ENCODE measurements around the gene STEAP1B.

The STEAP1B gene

DNA sequence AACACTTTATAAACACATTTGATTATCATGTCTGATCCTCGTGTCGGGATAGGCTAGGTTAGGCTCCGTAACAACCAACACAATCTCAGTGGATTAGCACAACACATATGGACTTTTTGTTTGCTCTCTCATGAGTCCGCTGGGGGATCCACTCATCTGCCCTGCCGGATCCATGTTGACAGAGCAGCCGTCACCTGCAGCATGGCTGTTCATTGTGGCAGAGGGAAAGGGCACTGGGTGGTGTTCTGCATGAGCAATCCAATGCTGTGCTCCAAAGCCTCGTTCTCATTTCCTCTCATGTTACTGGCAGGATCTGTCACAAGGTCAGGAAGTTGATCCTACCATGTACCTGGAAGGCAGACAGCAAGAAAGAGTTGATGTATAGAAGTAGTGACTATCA is 80.5 kb downstream of the STEAP1B start:
- TF ChIP-seq POLR2AphosphoS5 (IDR thresholded peaks at IDR 0.05; ENCODE audit: borderline replicate concordance, low read depth, low read length) (no peak), FOXP2 (optimal IDR thresholded peaks at IDR 0.05; ENCODE audit: control extremely low read depth, extremely low read length, insufficient read depth) (no peak), EZH2 (IDR thresholded peaks at IDR 0.05) (no peak)
- no peak overlapping the region for H3K9ac ChIP-seq (ENCODE audit: insufficient read length)
- no peak overlapping the region for H3K27ac ChIP-seq
- no peak overlapping the region for H3K4me3 ChIP-seq
- no peak for DNase-seq (ENCODE audit: low read depth, low spot score)
- no peaks in the 10 kb centered on the region for H3K36me3 ChIP-seq (ENCODE audit: insufficient read depth, low read length)
- no peaks in the 10 kb centered on the region for H3K9me3 ChIP-seq (ENCODE audit: low read depth, low read length)

DNA sequence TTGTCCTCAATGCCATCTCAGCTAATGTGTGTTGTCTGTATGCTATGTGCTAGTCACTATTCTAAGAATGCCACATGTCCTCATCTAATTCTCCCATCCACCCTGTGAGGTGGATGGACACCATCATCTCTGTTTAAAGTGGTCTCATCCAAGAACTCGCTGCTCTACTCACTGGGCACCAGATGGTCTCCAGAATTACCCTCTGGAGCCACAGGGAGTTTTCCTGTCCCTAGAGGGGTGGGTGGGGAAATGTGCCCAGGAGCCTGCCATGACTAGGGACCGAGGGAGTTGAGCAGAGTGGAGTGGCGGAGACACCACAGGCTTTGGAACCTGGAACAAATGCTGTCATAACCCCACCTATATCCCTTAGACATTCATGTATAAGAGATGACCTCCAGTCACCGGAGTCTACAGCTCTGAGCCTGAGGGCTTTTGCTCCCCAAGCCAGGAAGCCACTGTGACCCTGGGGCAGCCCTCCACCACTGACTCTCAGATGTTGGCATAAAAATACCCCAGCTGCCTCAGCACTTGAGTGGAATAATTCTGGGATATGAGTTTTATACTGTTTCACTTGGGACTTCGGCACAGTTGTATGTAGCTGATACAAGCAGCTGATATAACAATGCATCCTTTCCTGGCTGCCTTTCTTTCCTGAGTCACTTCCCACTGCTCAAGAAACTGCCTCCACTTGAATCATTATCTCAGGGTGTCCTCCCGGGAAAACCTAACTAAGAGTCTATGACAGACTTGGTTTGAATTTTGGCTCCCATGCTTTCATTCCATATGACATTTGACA is 81.5 kb downstream of the STEAP1B start:
- no peak for DNase-seq (ENCODE audit: low read depth, low spot score)
- Histone ChIP-seq H3K27ac (no peak overlapping the region), H3K36me3 (ENCODE audit: insufficient read depth, low read length) (no peaks in the 10 kb centered on the region), H3K4me3 (no peak overlapping the region), H3K9ac (ENCODE audit: insufficient read length) (no peak overlapping the region), H3K9me3 (ENCODE audit: low read depth, low read length) (no peaks in the 10 kb centered on the region)
- TF ChIP-seq EZH2 (IDR thresholded peaks at IDR 0.05) (no peak), FOXP2 (optimal IDR thresholded peaks at IDR 0.05; ENCODE audit: control extremely low read depth, extremely low read length, insufficient read depth) (no peak), POLR2AphosphoS5 (IDR thresholded peaks at IDR 0.05; ENCODE audit: borderline replicate concordance, low read depth, low read length) (no peak)

DNA sequence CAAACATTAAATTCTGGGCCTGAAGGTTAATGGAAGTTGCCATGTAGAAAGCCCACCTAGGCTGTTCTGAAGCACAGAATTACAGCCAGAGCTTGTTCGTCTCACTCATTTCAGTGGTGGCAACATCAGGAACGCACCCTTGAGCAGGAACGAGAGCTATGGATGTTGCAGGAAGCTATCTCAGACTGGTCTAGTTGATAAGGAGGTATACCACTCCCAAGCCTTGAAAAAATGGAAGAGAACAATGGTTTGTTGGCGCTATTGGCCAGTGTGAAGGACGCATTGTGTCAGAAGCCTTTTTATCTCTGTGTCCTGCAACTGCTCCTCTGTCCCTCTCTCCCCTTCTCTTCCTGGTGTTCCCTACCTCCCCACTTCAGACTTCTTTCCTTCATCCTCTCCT is 82.1 kb downstream of the STEAP1B start:
- TF ChIP-seq POLR2AphosphoS5 (IDR thresholded peaks at IDR 0.05; ENCODE audit: borderline replicate concordance, low read depth, low read length) (no peak), EZH2 (IDR thresholded peaks at IDR 0.05) (no peak), FOXP2 (optimal IDR thresholded peaks at IDR 0.05; ENCODE audit: control extremely low read depth, extremely low read length, insufficient read depth) (no peak)
- no peak for DNase-seq (ENCODE audit: low read depth, low spot score)
- Histone ChIP-seq H3K4me3 (no peak overlapping the region), H3K27ac (no peak overlapping the region), H3K9ac (ENCODE audit: insufficient read length) (no peak overlapping the region), H3K9me3 (ENCODE audit: low read depth, low read length) (no peaks in the 10 kb centered on the region), H3K36me3 (ENCODE audit: insufficient read depth, low read length) (no peaks in the 10 kb centered on the region)

DNA sequence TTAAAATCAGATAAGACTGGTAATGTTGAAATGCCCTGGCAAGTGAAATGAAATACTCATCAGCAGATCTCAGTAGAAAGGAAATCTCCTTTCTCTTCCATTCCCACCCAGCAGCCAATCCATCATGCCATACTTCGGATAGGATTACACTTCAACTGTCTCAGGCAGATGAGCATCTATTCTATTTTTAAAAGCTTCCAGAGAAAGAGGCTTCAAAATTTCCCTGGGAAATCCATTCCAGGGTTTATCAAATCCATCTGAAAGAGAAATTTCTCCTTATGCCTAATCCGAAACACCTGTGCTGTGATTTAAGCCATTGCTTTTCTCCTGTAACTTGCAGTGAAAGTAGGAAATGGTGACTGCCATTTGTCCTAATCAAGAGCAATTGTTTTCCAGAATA is 82.6 kb downstream of the STEAP1B start:
- no peak for TF ChIP-seq EZH2 (IDR thresholded peaks at IDR 0.05)
- no peak for TF ChIP-seq FOXP2 (optimal IDR thresholded peaks at IDR 0.05; ENCODE audit: control extremely low read depth, extremely low read length, insufficient read depth)
- TF ChIP-seq POLR2AphosphoS5 (IDR thresholded peaks at IDR 0.05; ENCODE audit: borderline replicate concordance, low read depth, low read length): no peak
- Histone ChIP-seq H3K9ac (ENCODE audit: insufficient read length) (no peak overlapping the region), H3K27ac (no peak overlapping the region), H3K4me3 (no peak overlapping the region), H3K36me3 (ENCODE audit: insufficient read depth, low read length) (no peaks in the 10 kb centered on the region), H3K9me3 (ENCODE audit: low read depth, low read length) (no peaks in the 10 kb centered on the region)
- DNase-seq (ENCODE audit: low read depth, low spot score): no peak

DNA sequence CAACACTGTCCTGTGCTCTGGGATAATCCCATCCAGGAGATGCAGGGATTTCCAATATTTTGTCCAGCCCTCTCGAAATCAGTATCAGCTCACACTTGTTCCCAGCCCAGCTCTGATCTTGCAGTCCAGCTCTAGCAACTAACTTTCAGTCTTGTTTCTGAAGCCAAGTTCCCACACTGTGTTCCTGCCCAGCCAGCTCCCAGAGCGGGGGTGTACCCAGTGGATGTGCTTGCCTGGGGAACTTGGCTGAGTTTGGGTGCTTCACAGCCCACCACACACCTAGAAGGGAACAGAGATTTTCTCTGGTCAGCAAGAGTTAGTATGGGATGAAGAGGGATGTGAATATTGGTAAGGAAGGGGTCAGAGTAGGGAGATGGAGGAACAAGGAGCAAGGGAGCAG is 85.6 kb downstream of the STEAP1B start:
- no peak for DNase-seq (ENCODE audit: low read depth, low spot score)

DNA sequence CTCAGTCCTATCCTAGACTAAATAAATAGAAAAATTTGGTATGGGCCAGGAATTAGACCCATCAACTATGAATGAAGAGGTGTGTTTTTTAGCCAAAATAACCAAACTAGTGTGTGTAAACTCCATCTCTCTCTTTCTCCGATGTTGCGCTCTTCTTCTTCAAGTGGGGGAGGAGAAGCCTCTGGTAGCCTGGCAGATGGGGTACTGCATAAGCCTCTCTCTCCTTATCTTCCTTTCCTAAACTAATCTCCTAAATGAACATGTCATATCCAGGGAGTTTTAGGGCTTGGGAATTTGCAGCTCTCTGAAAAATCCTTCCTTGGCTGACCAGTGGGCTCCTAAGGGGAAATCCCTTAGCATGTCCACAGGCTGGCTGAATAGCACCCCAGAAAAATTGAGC is 86.8 kb downstream of the STEAP1B start:
- H3K27ac ChIP-seq: no peak overlapping the region
- H3K4me3 ChIP-seq: no peak overlapping the region
- TF ChIP-seq FOXP2 (optimal IDR thresholded peaks at IDR 0.05; ENCODE audit: control extremely low read depth, extremely low read length, insufficient read depth): no peak
- TF ChIP-seq POLR2AphosphoS5 (IDR thresholded peaks at IDR 0.05; ENCODE audit: borderline replicate concordance, low read depth, low read length): no peak
- TF ChIP-seq EZH2 (IDR thresholded peaks at IDR 0.05): no peak
- H3K9ac ChIP-seq (ENCODE audit: insufficient read length): no peak overlapping the region
- H3K36me3 ChIP-seq (ENCODE audit: insufficient read depth, low read length): no peaks in the 10 kb centered on the region
- no peaks in the 10 kb centered on the region for H3K9me3 ChIP-seq (ENCODE audit: low read depth, low read length)
- no peak for DNase-seq (ENCODE audit: low read depth, low spot score)

More for the DNA sequence above, 85.6 kb downstream of the STEAP1B start:
- H3K4me3 ChIP-seq: no peak overlapping the region
- TF ChIP-seq EZH2 (IDR thresholded peaks at IDR 0.05) (no peak), FOXP2 (optimal IDR thresholded peaks at IDR 0.05; ENCODE audit: control extremely low read depth, extremely low read length, insufficient read depth) (no peak), POLR2AphosphoS5 (IDR thresholded peaks at IDR 0.05; ENCODE audit: borderline replicate concordance, low read depth, low read length) (no peak)
- H3K36me3 ChIP-seq (ENCODE audit: insufficient read depth, low read length): no peaks in the 10 kb centered on the region
- no peak overlapping the region for H3K27ac ChIP-seq
- H3K9me3 ChIP-seq (ENCODE audit: low read depth, low read length): no peaks in the 10 kb centered on the region
- H3K9ac ChIP-seq (ENCODE audit: insufficient read length): no peak overlapping the region

DNA sequence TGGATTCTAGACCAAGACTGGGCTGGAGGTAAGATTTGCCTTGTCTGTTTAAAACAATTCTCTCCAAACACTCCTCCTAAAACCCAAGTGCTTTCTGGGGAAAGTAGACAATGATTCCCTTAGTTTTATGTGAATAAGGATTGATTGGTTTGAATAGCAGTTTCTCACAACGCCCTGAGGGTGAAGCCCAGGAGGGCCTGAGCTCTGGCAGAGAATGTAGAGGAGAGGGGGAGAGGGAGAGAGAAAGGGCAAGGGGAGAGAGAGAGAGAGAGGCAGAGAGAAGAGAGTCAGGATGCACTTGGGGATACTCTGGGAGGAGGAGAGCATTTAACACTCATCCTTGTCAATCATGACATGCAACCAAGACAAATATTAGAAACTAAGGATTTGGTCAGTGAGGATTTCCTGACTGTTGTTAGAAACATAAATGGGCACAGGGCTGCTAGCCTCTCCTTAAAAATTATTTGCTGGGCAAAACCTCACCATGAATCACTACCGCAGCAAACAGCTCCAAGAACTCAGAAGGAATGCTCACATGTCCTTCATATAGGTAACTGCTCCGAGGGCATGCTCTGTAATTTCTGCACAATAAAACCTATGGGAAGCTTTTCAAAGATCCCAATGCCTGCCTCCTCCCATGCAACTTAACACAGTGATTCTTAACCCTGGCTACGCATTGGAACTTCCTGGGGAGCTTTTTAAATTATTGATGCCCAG is 87.9 kb downstream of the STEAP1B start:
- no peak overlapping the region for H3K4me3 ChIP-seq
- TF ChIP-seq EZH2 (IDR thresholded peaks at IDR 0.05) (no peak), POLR2AphosphoS5 (IDR thresholded peaks at IDR 0.05; ENCODE audit: borderline replicate concordance, low read depth, low read length) (no peak), FOXP2 (optimal IDR thresholded peaks at IDR 0.05; ENCODE audit: control extremely low read depth, extremely low read length, insufficient read depth) (no peak)
- no peaks in the 10 kb centered on the region for H3K9me3 ChIP-seq (ENCODE audit: low read depth, low read length)
- H3K9ac ChIP-seq (ENCODE audit: insufficient read length): no peak overlapping the region
- DNase-seq (ENCODE audit: low read depth, low spot score): no peak
- no peak overlapping the region for H3K27ac ChIP-seq
- no peaks in the 10 kb centered on the region for H3K36me3 ChIP-seq (ENCODE audit: insufficient read depth, low read length)

DNA sequence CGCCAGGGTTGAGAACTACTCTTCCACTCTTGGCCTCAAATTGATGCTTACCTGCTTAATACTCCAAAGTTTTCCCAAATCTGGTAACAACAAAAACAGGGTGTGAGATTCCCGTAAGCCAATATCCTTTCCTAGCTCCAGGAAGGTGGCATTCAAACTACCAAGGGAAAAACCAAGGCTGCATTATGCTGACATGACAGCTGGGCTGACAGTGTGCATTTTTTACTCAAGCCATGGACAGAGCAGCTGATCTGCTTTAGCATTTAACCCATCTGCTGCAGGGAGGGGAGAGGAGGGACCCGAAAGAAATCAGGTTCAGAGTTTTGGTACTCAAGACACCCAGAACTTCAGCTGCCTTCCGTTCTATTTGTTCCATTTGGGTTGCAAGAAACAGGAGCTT is 93.3 kb downstream of the STEAP1B start:
- TF ChIP-seq POLR2AphosphoS5 (IDR thresholded peaks at IDR 0.05; ENCODE audit: borderline replicate concordance, low read depth, low read length): no peak
- TF ChIP-seq EZH2 (IDR thresholded peaks at IDR 0.05): no peak
- TF ChIP-seq FOXP2 (optimal IDR thresholded peaks at IDR 0.05; ENCODE audit: control extremely low read depth, extremely low read length, insufficient read depth): no peak
- DNase-seq (ENCODE audit: low read depth, low spot score): no peak

More for the DNA sequence above, 93.3 kb downstream of the STEAP1B start:
- Histone ChIP-seq H3K9ac (ENCODE audit: insufficient read length) (no peak overlapping the region), H3K36me3 (ENCODE audit: insufficient read depth, low read length) (no peaks in the 10 kb centered on the region), H3K4me3 (no peak overlapping the region), H3K27ac (no peak overlapping the region), H3K9me3 (ENCODE audit: low read depth, low read length) (no peaks in the 10 kb centered on the region)
